Measurements from ENCODE around the gene KRT39.

The KRT39 gene

DNA sequence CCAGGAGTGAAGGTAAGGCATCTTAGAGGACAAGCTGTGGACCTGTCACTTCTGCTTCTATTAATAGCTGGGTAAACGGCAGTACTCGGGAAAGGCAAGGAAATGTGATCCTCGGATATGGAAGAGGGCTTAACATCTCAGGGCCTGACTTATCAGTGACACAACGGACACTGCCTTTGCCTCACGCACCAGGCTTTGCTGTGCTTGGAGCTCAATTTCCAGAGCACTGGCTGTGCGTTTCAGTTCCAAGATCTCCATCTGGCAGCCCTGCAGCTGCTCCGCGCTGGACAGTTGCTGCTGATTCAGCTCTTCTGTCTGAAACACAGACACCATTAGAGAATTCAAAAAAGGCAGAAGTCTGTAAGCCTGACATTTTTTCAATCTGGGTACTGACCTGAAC is 13.8 kb upstream of the KRT39 start:
- DNase-seq (ENCODE audit: low read depth in 2 of 2): no peak

DNA sequence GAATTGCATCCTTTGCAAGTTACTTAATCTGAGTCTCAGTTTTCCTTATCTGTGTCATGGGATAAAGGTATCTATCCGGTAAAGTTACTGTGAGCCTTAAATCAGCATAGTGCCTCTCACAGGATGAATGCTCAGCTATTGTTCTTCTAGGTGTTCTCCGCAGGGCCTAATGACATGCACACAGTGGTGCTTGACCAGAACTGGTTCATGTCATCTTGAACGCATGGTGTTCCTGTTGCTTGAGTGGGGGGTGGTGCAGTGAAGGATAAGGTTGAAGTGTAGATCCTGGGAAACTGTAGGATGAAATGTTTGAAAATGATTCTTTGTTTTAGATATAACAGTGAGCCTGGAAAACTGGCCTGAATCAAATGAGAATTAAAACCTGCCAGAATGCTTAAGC is 13.4 kb upstream of the KRT39 start:
- no peak for DNase-seq (ENCODE audit: low read depth in 2 of 2)

DNA sequence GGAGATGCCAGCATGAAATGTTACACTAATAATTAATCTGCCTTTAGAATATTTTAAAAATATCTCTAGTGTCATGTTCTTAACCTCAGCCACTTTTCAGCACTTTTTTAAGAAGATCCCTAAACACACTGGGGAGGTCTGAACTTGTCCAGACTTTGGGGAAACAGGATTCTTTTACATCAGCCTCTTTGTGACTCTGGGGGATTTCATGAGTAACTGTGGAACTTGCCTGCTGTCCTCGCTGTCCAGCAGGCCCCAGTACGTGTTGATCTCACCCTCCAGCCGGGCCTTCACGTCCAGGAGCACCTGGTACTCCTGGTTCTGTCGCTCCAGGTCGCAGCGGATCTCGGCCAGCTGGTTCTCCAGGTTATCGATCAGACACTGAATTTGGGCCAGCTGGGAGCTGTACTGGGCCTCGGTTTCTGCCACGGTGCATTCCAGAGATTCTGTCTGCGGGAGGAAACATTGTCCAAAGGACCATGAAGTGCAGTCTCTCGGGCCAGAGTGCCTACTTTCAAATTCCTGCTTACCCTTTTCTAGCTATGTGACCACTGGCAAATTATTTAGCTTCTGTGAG is 11.9 kb upstream of the KRT39 start:
- DNase-seq (ENCODE audit: low read depth in 2 of 2): no peak

DNA sequence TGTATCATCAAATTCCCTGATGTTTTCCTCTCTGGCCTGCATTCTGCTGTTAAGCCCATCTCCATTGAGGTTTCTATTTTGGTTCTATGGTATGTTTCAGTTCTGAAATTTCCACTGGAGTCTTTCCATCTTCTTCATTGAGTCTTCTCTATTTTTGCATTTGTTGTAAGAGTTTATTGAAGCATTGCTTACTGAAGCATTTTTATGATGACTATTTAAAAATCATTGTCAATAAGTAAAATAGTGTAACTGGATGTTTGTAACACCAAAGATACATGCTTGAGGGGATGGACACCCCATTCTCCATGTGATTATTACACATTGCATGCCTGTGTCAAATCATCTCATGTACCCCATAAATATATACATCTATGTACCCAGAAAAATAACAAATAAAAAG is 8.8 kb upstream of the KRT39 start:
- DNase-seq (ENCODE audit: low read depth in 2 of 2): no peak

GRCh38 chr17:40974366-40974765 is 7.6 kb upstream of the KRT39 start:
- no peak for DNase-seq (ENCODE audit: low read depth in 2 of 2)

DNA sequence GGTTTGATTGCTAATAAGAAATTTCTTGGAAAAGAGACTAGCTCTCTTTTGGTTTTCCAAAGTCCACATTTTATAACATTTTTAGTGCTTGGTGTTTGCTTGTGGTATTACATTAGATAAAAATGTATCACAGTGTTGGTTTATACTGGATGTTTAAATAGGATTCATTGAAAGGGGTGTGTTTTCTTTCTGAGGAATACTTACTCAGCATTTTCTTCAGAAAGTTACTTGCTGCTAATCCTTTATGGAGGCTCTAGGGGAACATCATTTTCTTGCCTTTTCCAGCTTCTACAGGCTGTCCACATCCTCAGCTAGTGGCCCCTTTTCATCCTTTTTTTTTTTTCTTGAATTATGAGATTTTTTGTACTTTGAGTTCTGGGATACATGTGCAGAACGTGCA is 834 bp upstream of the KRT39 start:
- no peak for DNase-seq (ENCODE audit: low read depth in 2 of 2)

DNA sequence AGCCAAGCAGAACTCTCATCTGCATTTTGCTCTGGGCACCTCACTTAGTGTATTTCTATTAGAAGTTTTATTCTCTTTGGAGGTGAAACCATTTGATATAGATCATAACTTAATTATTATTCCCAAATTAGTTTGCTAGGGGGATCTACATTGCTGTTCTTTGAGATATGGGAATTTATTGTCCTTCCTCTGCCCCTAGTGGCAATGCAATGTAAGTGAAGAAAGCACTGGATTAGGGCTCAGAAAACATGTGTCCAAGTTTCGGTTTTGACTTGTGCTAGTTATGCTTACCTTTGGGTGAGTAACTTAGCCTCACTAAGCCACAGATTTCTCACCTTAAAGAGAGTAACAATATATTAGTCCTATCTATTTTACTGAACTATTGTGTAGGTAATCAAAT is 2.9 kb downstream of the KRT39 start:
- DNase-seq (ENCODE audit: low read depth in 2 of 2): no peak

GRCh38 chr17:40962059-40962561 is 4.6 kb downstream of the KRT39 start:
- DNase-seq (ENCODE audit: low read depth in 2 of 2): no peak

GRCh38 chr17:40961591-40961990 is 5.2 kb downstream of the KRT39 start:
- no peak for DNase-seq (ENCODE audit: low read depth in 2 of 2)

DNA sequence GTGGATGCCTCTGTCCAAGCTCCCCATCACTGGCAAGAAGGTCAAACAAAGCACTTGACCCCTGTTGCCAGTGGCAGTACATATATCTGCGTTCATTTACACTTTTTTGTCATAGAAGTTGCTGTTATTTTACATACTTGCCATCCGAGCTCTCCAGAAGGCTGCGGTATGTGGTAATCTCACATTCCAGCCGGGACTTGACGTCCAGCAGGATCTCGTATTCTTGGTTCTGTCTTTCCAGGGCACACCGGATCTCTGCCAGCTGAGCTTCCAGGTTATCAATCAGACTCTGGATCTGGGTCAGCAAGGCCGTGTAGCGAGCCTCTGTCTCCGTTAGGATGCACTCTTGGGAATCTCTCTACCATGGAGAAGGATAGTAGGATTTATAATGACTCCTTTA is 6.6 kb downstream of the KRT39 start:
- DNase-seq (ENCODE audit: low read depth in 2 of 2): no peak

DNA sequence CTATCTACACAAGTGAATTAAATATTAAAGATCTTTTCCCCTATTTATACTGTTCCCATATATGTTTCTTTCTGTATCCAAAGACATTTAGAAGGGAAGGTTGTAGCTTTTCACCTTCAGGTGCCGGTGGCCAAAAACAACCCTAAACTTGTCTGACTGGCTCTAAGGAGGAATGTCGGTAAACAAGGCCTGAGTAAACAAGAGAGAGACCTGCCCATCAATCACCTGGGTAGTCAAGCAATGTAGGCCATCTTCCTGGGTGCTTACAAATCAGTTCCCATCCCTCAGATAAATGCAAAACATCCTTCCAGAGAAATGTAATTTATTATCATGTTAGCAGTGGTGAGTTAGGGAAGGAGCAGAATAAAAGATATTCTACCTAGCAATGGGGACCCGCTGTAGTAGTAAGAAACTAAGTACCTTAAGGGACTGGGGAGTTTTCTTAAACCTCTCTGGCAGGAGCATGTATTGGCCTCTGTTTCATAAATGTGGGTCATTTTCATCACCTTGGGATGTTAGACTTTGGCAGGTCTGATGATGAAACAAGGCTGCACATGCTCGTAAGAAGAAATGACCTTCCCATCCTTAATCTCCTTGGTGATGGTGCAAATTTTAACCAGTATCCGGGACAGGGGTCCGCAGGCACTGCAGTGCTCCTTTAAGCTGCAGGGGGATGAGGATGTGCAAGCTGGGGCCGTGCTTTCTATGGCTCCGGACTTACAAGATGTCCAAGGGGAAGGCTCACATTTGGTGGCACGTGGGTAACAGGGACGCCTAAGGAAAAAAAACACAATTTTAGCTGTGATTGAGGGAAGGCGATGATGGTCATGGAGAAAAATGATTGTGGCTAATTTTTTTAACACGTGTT is 8.4 kb downstream of the KRT39 start:
- no peak for DNase-seq (ENCODE audit: low read depth in 2 of 2)

- DNase-seq (ENCODE audit: low read depth in 2 of 2): no peak
These were observed 10.1 kb downstream of the KRT39 start for GRCh38 chr17:40956401-40957254.

DNA sequence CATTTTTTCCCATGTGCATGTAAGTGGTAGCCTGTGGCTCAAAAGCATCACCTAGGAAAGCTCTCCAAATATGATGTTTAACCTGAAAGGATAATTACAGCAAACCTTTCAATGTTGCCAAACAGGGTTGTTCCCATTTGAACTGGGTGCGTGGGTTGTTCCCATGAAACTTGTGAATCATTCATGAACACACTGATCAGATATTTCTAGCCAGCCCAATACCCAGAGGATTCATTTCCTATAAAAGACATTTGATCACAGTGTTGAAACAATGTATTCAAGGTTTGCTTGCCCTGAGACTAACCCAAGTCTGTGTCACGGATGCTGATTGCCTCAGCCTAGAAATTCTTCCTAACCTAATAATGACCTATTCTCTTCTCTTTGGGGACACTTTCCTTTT is 12.9 kb downstream of the KRT39 start:
- no peak for DNase-seq (ENCODE audit: low read depth in 2 of 2)

GRCh38 chr17:40952661-40953060 is 14.1 kb downstream of the KRT39 start:
- DNase-seq (ENCODE audit: low read depth in 2 of 2): no peak

DNA sequence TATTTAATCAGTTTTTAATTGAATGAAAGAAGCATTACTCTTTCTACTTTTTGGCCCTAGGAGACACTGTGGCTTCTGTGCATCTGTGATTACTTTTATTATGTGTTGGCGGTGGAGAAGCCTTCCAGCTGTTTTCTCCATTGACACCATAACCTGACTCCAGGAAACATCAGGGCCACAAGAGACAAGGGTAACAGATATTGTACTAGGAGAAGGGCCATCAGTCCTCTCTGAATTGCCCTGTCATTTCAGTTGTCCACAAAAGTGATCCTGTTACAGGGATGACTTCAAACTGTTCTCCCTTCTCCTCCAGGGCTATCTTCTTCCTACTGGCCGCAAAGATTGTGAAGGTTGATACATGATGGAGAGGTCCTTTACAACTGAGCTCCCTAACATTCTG is 14.6 kb downstream of the KRT39 start:
- no peak for DNase-seq (ENCODE audit: low read depth in 2 of 2)

DNA sequence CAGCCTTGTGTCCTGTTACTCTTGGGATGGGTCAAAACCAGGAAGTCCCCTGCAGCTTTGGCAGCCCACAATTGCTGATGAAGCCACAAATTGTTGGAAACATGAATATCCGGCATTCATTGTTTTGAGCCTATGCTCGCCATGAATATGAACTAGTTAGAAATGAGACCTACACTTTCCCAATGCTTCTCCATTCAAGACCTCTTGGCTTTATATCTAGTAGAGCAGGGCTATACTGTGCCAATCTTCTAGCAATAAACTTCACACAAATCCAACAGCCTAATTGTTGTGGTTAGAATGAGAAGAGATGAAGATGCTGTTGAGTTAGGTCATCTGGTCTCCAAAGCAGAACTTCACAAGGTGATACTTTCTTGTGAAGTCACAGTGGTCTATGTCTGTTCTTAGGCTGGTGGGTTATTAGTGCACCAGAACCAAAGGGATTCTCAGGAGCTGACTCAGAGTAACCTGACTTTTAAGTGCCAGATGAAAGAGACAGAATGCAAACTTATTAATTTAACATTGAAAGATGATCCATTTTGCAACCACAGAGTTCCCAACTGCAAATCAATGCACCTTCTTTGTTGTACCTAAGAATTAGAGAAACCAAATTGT is 15.6 kb downstream of the KRT39 start:
- no peak for DNase-seq (ENCODE audit: low read depth in 2 of 2)

DNA sequence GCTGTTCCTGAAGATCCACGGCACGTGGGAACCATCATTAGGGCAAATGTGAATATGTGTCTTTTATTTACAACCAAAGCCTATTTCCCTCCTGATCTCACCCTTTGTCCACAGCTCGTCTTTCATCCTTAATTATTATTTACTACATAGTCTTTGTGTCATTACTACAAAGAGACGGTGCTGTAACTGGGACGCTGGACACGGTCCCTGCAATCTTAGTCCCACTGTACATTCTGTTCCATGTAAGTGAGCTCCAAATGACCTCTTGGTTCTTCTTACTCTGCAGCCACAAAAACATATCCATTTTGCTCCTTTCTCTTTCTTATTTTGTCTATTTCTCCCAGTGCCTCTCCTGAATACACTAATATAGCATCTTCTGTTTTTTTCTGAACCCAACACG is 16.6 kb downstream of the KRT39 start:
- DNase-seq (ENCODE audit: low read depth in 2 of 2): no peak

GRCh38 chr17:40949418-40949817 is 17.3 kb downstream of the KRT39 start:
- no peak for DNase-seq (ENCODE audit: low read depth in 2 of 2)

DNA sequence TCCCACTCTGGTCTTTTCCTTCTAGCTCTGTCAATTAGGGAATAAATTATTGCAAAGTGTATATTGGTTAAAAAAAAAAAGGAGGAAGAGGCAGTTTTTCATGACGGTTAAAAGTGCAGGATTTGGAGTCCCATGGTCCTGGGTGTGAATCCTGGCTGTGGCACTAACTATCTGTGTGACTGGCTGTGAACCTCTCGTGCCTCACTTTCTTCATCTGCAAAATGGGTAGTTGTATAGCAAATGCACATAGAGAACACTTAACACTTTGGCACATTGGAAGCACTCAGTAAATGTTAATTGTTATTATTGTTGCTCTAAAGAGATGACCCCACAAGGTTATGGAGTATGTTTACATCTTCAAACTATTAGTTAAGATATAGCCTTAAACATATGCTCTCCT is 18.8 kb downstream of the KRT39 start:
- DNase-seq (ENCODE audit: low read depth in 2 of 2): no peak

DNA sequence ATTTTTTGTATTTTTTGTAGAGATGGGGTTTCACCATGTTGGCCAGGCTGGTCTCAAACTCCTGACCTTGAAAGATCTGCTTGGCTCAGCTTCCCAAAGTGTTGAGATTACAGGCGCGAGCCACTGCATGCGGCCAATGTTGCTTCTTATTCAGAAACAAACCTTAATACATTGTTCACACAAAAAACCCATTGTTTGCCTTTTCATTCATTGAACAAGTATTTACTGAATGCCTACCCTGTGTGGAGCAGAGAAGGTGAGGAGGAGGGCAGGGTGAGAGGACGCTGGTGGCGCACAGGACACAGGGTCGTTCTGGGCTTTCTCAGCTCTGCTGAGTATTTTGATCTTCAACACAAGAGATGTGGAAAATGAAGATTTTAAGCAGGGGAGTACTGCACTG is 21.3 kb downstream of the KRT39 start:
- no peak for DNase-seq (ENCODE audit: low read depth in 2 of 2)

DNA sequence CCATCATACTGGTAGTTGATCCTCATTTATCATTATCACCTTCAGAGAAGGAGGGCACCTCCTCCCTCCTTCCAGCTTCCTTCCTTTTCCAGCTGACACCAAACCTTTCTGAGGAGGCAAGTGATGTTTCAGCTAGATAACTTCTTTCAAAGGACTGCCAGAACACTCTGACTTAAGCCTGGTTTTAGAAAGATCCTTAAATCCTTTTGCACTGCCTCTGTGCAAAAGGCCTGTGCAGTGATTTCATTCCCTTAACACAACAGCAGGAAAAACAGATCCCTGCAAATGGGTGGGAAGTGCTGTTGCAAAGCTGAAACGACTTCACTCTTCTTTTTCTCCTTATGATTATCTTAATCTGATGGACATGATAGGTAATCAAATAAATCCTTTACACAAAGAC is 22.2 kb downstream of the KRT39 start:
- DNase-seq (ENCODE audit: low read depth in 2 of 2): no peak

DNA sequence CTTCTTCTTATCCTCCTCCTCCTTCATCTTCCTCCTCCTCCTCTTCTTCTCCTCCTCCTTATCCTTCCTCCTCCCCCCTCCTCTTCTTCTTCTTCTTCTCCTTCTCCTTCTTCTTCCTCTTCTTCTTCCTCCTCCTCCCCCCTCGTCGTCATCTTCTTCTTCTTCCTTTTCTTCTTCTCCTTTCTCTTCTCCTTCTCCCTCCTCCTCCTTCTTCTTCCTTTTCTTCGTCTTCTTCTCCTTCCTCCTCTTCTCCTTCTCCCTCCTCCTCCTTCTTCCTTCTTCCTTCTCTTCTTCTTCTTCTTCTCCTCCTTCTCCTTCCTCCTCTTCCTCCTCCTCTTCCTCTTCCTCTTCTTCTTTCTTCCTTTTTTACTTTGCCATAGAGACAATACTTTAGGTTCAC is 24.2 kb downstream of the KRT39 start:
- DNase-seq (ENCODE audit: low read depth in 2 of 2): no peak

Measured in stimulated activated CD8-positive, alpha-beta memory T cell treated with anti-CD3 and anti-CD28 coated beads, Interleukin-2, amount 100 ng/mL, for 1 hour (primary cell).